HepG2 (cell line): ENCODE data around the gene MYCBPAP. TPM values are rescaled to one million over a fixed set of nuclear protein-coding genes. Genes with fewer than 3 reads are reported as not detected.

Experiments used
- CBFB ChIP-seq: sonication (generic); formaldehyde crosslinking; IDR thresholded peaks from 2 replicates; pipeline ENCODE4 v1.4.0; 2020; ENCODE audit warnings: missing genetic modification reagents
- CHCHD3 ChIP-seq: sonication (generic); formaldehyde crosslinking; IDR thresholded peaks from 2 replicates; pipeline ENCODE4 v1.8.0; 2022; ENCODE audit warnings: mild to moderate bottlenecking, missing genetic modification reagents, moderate library complexity
- CREB1 ChIP-seq, 2 experiments: fragments of 450-650 bp in 1 of 2; IDR thresholded peaks; 2 replicates each; pipeline ENCODE4 v1.6.1; 2016 to 2017; ENCODE audit warnings: control low read depth in 1 of 2, mild to moderate bottlenecking in 1 of 2, missing compliant biosample characterization in 1 of 2, missing genetic modification characterization in 1 of 2
- DZIP1 ChIP-seq: sonication (generic); formaldehyde crosslinking; IDR thresholded peaks from 2 replicates; pipeline ENCODE4 v1.5.0; 2020; ENCODE audit warnings: mild to moderate bottlenecking, missing genetic modification reagents
- GZF1 ChIP-seq: sonication (generic); formaldehyde crosslinking; IDR thresholded peaks from 2 replicates; pipeline ENCODE4 v1.5.1; 2020; ENCODE audit warnings: mild to moderate bottlenecking, missing genetic modification reagents
- HNRNPLL ChIP-seq: fragments of 200-400 bp; formaldehyde crosslinking; IDR thresholded peaks from 2 replicates; pipeline ENCODE4 v1.6.1; 2017; ENCODE audit warnings: mild to moderate bottlenecking, low read depth, low read length; ENCODE audit not compliant: poor library complexity, severe bottlenecking
- KMT2A ChIP-seq: sonication (generic); formaldehyde crosslinking; IDR thresholded peaks from 2 replicates; pipeline ENCODE4 v1.4.0; 2020; ENCODE audit warnings: missing genetic modification reagents
- MEIS2 ChIP-seq: sonication (generic); formaldehyde crosslinking; IDR thresholded peaks from 2 replicates; pipeline ENCODE4 v1.9.0; 2021; ENCODE audit warnings: mild to moderate bottlenecking, missing genetic modification reagents
- POLR2AphosphoS5 ChIP-seq: IDR thresholded peaks from 2 replicates; pipeline ENCODE4 v1.6.1; 2012; ENCODE audit warnings: low read depth, low read length
- RNF2 ChIP-seq: fragments of 450-650 bp; conservative IDR thresholded peaks from 2 replicates; pipeline ENCODE4 v1.6.1; 2016; ENCODE audit warnings: low read depth
- RORA ChIP-seq: sonication (generic); formaldehyde crosslinking; IDR thresholded peaks from 2 replicates; pipeline ENCODE4 v1.5.0; 2020; ENCODE audit warnings: mild to moderate bottlenecking, missing genetic modification reagents, moderate library complexity
- STAT5B ChIP-seq: sonication (generic); formaldehyde crosslinking; IDR thresholded peaks from 2 replicates; pipeline ENCODE4 v1.4.0; 2020; ENCODE audit warnings: missing genetic modification reagents
- ZFYVE20 ChIP-seq: sonication (generic); formaldehyde crosslinking; IDR thresholded peaks from 2 replicates; pipeline ENCODE4 v1.8.0; 2023; ENCODE audit warnings: low read depth, mild to moderate bottlenecking, moderate library complexity, missing genetic modification reagents, borderline replicate concordance
- ZMYM4 ChIP-seq: sonication (generic); formaldehyde crosslinking; IDR thresholded peaks from 2 replicates; pipeline ENCODE4 v1.8.1; 2023; ENCODE audit warnings: mild to moderate bottlenecking, missing genetic modification reagents
- ZNF160 ChIP-seq: sonication (generic); formaldehyde crosslinking; IDR thresholded peaks from 2 replicates; pipeline ENCODE4 v1.8.0; 2022; ENCODE audit warnings: mild to moderate bottlenecking, inconsistent platforms, missing genetic modification reagents
- ZNF382 ChIP-seq: sonication (generic); formaldehyde crosslinking; IDR thresholded peaks from 2 replicates; pipeline ENCODE4 v1.5.0; 2020; ENCODE audit warnings: missing genetic modification reagents, mild to moderate bottlenecking, borderline replicate concordance
- ZNF430 ChIP-seq: sonication (generic); formaldehyde crosslinking; IDR thresholded peaks from 2 replicates; pipeline ENCODE4 v1.9.0; 2021; ENCODE audit warnings: mild to moderate bottlenecking, missing genetic modification reagents
- ZZZ3 ChIP-seq: sonication (generic); formaldehyde crosslinking; IDR thresholded peaks from 2 replicates; pipeline ENCODE4 v1.4.0; 2020; ENCODE audit warnings: missing genetic modification reagents, mild to moderate bottlenecking, borderline replicate concordance
- polyA plus RNA-seq, 8 experiments: library from polyadenylated mRNA; depleted of rRNA in 3 of 8; stranded (reverse) in 7 of 8; unstranded in 1 of 8; fragments of >200 nt; fragmentation: Illumina TruSeq in 4 of 8; extraction: Trizol in 4 of 8; gene quantifications; 2 replicates each; pipeline versions ENCODE4 v1.2.1 to v1.2.3, GENCODE V29; 2011 to 2016; ENCODE audit warnings: low read depth in 4 of 8, missing spikeins in 1 of 8, mixed read lengths in 1 of 8; ENCODE audit not compliant: insufficient read depth in 1 of 8
- total RNA-seq, 5 experiments: library from RNA; depleted of rRNA; stranded (reverse); fragments of >200 nt; fragmentation: Illumina TruSeq; extraction: Trizol; gene quantifications; 2 replicates each; pipeline ENCODE4 v1.2.3, GENCODE V29; 2016; ENCODE audit warnings: low read depth in 1 of 5
- TF ChIP-seq, protein P1 (sequence below): IDR thresholded peaks from 2 replicates; pipeline ENCODE4 v1.6.1; 2016; ENCODE audit warnings: missing genetic modification reagents, missing compliant biosample characterization
- TF ChIP-seq, protein P2 (sequence below): IDR thresholded peaks from 2 replicates; pipeline ENCODE4 v1.6.1; 2016
- TF ChIP-seq, protein P3 (sequence below): sonication (generic); formaldehyde crosslinking; IDR thresholded peaks from 2 replicates; pipeline ENCODE4 v1.5.1; 2020; ENCODE audit warnings: missing genetic modification reagents, mild to moderate bottlenecking, borderline replicate concordance

MYCBPAP gene
- total and polyA plus RNA-seq, 2 of the 13 experiments (the other 11 are each of a cell fraction or from before 2014, with no cell fraction given): 0.22 to 0.24 TPM

DNA sequence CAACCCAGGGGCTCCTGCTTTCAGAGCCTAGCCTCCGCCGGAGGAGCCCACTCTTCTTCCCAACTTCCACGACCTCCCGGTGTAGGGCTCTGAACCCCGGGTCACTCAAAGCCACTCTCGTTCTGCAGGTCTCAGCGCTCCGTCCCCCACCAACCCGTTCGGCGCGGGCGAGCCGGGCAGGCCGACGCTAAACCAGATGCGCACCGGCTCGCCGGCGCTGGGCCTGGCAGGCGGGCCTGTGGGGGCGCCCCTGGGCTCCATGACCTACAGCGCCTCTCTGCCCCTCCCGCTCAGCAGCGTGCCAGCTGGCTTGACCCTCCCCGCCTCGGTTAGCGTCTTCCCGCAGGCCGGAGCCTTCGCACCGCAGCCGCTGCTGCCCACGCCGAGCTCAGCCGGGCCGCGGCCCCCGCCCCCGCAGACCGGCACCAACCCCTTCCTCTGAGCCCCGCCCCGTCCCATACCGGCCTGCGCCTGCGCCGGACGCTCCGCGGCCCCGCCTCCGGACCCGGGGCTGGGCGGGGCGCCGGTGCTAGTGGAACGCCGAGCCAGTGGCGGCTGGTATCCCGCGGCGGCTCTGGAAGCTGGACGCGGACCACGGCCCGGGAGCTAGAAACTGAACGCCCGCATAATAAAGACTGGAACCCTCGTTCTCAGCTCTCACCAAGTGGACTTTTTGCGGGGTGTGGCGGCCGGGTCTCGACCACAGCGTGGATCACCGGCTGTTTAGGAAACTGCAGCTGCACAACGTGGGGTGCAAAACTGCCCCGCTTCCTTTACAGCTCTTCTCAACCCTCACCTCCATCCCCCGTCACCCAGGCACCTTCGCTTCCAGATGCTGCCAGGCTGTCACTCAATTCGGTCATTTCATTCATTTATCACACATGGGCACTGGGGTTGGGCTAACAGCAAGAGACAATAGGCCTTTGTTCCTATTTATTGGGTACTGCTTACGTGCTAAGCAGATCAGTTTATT lies 33.8 kb downstream of the MYCBPAP start (continued):
- TF ChIP-seq DZIP1 (CRISPR knock-in tag) (0 out of 2 replicates have a peak, but pooled peaks have one; percentile 60), MEIS2 (0 out of 2 replicates have a peak, but pooled peaks have one; percentile 75), KMT2A (CRISPR knock-in tag) (peak; percentile 91), ZNF160 (0 out of 2 replicates have a peak, but pooled peaks have one; percentile 55), CBFB (CRISPR knock-in tag) (peak; percentile 63), RORA (CRISPR knock-in tag) (no peak), ZNF382 (CRISPR knock-in tag) (no peak), HNRNPLL (peak; percentile 69), ZFYVE20 (CRISPR knock-in tag) (no peak), ZNF430 (CRISPR knock-in tag) (peak; percentile 82), GZF1 (CRISPR knock-in tag) (peak; percentile 75; the same call in 1 of the 2 replicates), STAT5B (CRISPR knock-in tag) (0 out of 2 replicates have a peak, but pooled peaks have one; percentile 48), ZZZ3 (CRISPR knock-in tag) (0 out of 2 replicates have a peak, but pooled peaks have one; percentile 14), POLR2AphosphoS5 (peak; percentile 92), CREB1 (IDR thresholded peaks at IDR 0.05) (no peak), CREB1 (CRISPR knock-in tag; IDR thresholded peaks at IDR 0.05) (no peak), RNF2 (peak; percentile 76; the same call in 1 of the 2 replicates), CHCHD3 (CRISPR knock-in tag) (peak; percentile 96), ZMYM4 (CRISPR knock-in tag) (no peak; the same call in 1 of the 2 replicates)
- TF ChIP-seq, protein P1, sequence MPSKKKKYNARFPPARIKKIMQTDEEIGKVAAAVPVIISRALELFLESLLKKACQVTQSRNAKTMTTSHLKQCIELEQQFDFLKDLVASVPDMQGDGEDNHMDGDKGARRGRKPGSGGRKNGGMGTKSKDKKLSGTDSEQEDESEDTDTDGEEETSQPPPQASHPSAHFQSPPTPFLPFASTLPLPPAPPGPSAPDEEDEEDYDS (CRISPR knock-in tag): peak; percentile 77
- TF ChIP-seq, protein P2, sequence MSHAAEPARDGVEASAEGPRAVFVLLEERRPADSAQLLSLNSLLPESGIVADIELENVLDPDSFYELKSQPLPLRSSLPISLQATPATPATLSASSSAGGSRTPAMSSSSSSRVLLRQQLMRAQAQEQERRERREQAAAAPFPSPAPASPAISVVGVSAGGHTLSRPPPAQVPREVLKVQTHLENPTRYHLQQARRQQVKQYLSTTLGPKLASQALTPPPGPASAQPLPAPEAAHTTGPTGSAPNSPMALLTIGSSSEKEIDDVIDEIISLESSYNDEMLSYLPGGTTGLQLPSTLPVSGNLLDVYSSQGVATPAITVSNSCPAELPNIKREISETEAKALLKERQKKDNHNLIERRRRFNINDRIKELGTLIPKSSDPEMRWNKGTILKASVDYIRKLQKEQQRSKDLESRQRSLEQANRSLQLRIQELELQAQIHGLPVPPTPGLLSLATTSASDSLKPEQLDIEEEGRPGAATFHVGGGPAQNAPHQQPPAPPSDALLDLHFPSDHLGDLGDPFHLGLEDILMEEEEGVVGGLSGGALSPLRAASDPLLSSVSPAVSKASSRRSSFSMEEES (CRISPR knock-in tag): no peak; the same call in 1 of the 2 replicates
- TF ChIP-seq, protein P3, sequence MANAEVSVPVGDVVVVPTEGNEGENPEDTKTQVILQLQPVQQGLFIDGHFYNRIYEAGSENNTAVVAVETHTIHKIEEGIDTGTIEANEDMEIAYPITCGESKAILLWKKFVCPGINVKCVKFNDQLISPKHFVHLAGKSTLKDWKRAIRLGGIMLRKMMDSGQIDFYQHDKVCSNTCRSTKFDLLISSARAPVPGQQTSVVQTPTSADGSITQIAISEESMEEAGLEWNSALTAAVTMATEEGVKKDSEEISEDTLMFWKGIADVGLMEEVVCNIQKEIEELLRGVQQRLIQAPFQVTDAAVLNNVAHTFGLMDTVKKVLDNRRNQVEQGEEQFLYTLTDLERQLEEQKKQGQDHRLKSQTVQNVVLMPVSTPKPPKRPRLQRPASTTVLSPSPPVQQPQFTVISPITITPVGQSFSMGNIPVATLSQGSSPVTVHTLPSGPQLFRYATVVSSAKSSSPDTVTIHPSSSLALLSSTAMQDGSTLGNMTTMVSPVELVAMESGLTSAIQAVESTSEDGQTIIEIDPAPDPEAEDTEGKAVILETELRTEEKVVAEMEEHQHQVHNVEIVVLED (CRISPR knock-in tag): no peak
